IMR-90 (cell line): ENCODE data around the gene GABRB1. TPM values are rescaled to one million over a fixed set of nuclear protein-coding genes. Genes with fewer than 3 reads are reported as not detected.

Experiments
- ATAC-seq: fragments of 200-7000 bp; cut with Tn5 transposase; 2 replicates; pipeline ENCODE4 v1.9.1; 2020; ENCODE audit warnings: low read depth, mild to moderate bottlenecking, moderate library complexity
- BruUV-seq: library from RNA; stranded (reverse); fragments of 400-500 nt; replicated peaks from 2 replicates; lab custom pipeline; 2021; lab: Mats Ljungman, UMichigan
- CTCF ChIA-PET: fragments of 300-600 bp; formaldehyde crosslinking; extraction: SDS; loops from one replicate; lab custom pipeline; 2021; ENCODE audit warnings: antibody characterized with exemption; lab: Yijun Ruan, JAX
- POLR2A ChIA-PET: fragments of 300-600 bp; sonication (Branson Sonifier 250); formaldehyde crosslinking; loops from one replicate; lab custom pipeline; 2022; ENCODE audit warnings: antibody characterized with exemption; ENCODE audit not compliant: unreplicated experiment; lab: Charles Lee
- DNase-seq: peaks from one replicate; pipeline ENCODE4 v3.0.0; 2013
- H2AFZ ChIP-seq: replicated peaks from 2 replicates; pipeline ENCODE3; 2013; ENCODE audit warnings: low read length, mild to moderate bottlenecking; ENCODE audit not compliant: poor library complexity
- H2AK5ac ChIP-seq: 2 replicates; pipeline ENCODE4 v1.6.1; 2013; ENCODE audit warnings: low read depth, low read length, inconsistent platforms
- H2AK9ac ChIP-seq: replicated peaks from 2 replicates; pipeline ENCODE3; 2013; ENCODE audit warnings: mild to moderate bottlenecking, low read depth, low read length, moderate library complexity; ENCODE audit not compliant: poor library complexity
- H2BK120ac ChIP-seq: 2 replicates; pipeline ENCODE4 v1.6.1; 2013; ENCODE audit warnings: low read depth, low read length, inconsistent platforms
- H2BK15ac ChIP-seq: 3 replicates; pipeline ENCODE4 v1.6.1; 2013; ENCODE audit warnings: low read depth, low read length, inconsistent platforms
- H2BK20ac ChIP-seq: 2 replicates; pipeline ENCODE4 v1.6.1; 2013; ENCODE audit warnings: low read depth, mild to moderate bottlenecking, inconsistent platforms, low read length, moderate library complexity
- H2BK5ac ChIP-seq: 2 replicates; pipeline ENCODE4 v1.6.1; 2013; ENCODE audit warnings: mild to moderate bottlenecking, low read depth, low read length, inconsistent platforms; ENCODE audit not compliant: poor library complexity, severe bottlenecking
- H3K14ac ChIP-seq: replicated peaks from 2 replicates; pipeline ENCODE4 v1.6.1; 2013; ENCODE audit warnings: low read depth, low read length, inconsistent platforms
- H3K18ac ChIP-seq: 2 replicates; pipeline ENCODE4 v1.6.1; 2013; ENCODE audit warnings: low read depth, low read length, control low read depth
- H3K23ac ChIP-seq: 2 replicates; pipeline ENCODE4 v1.6.1; 2013; ENCODE audit warnings: low read depth, low read length, inconsistent platforms
- H3K27ac ChIP-seq: 2 replicates; pipeline ENCODE4 v1.5.1; 2013; ENCODE audit warnings: mild to moderate bottlenecking, control low read depth, low read length; ENCODE audit not compliant: insufficient read depth
- H3K27me3 ChIP-seq: 2 replicates; pipeline ENCODE4 v1.6.1; 2013; ENCODE audit warnings: low read length; ENCODE audit not compliant: control insufficient read depth, insufficient read depth
- H3K36me3 ChIP-seq: 2 replicates; pipeline ENCODE4 v1.6.1; 2013; ENCODE audit warnings: low read length, mixed read lengths; ENCODE audit not compliant: control insufficient read depth, insufficient read depth
- H3K4ac ChIP-seq: 2 replicates; pipeline ENCODE4 v1.6.1; 2013; ENCODE audit warnings: low read depth, low read length, inconsistent platforms
- H3K4me1 ChIP-seq: 2 replicates; pipeline ENCODE4 v1.6.1; 2013; ENCODE audit warnings: low read length, mixed read lengths; ENCODE audit not compliant: control insufficient read depth, insufficient read depth
- H3K4me2 ChIP-seq: 2 replicates; pipeline ENCODE4 v1.6.1; 2013; ENCODE audit warnings: low read depth, mild to moderate bottlenecking, control low read depth, low read length, moderate library complexity
- H3K4me3 ChIP-seq: 2 replicates; pipeline ENCODE4 v1.5.1; 2013; ENCODE audit warnings: low read depth, mild to moderate bottlenecking, control low read depth, low read length, moderate library complexity; ENCODE audit not compliant: insufficient read depth
- H3K56ac ChIP-seq: 2 replicates; pipeline ENCODE4 v1.6.1; 2013; ENCODE audit warnings: low read length, inconsistent platforms; ENCODE audit not compliant: insufficient read depth; ENCODE audit errors: extremely low read depth
- H3K79me1 ChIP-seq, 2 experiments: 2 replicates each; pipeline ENCODE4 v1.6.1; 2013; ENCODE audit warnings: low read length in 2 of 2, inconsistent platforms in 1 of 2, low read depth in 1 of 2
- H3K9ac ChIP-seq: 2 replicates; pipeline ENCODE4 v1.6.1; 2013; ENCODE audit warnings: low read depth, low read length, control low read depth
- H3K9me1 ChIP-seq: 2 replicates; pipeline ENCODE4 v1.6.1; 2013; ENCODE audit warnings: low read length, inconsistent platforms; ENCODE audit not compliant: insufficient read depth
- H3K9me3 ChIP-seq: 2 replicates; pipeline ENCODE4 v1.6.1; 2013; ENCODE audit warnings: low read length; ENCODE audit not compliant: control insufficient read depth, insufficient read depth
- H4K20me1 ChIP-seq: 2 replicates; pipeline ENCODE4 v1.6.1; 2013; ENCODE audit warnings: low read length, inconsistent platforms; ENCODE audit not compliant: insufficient read depth
- H4K5ac ChIP-seq: 2 replicates; pipeline ENCODE4 v1.6.1; 2013; ENCODE audit warnings: mild to moderate bottlenecking, low read depth, low read length, control low read depth
- H4K8ac ChIP-seq, 2 experiments: 2 replicates each; pipeline ENCODE4 v1.6.1; 2013; ENCODE audit warnings: low read depth in 2 of 2, low read length in 2 of 2, control low read depth in 1 of 2, inconsistent platforms in 1 of 2
- H4K91ac ChIP-seq: 2 replicates; pipeline ENCODE4 v1.6.1; 2013; ENCODE audit warnings: low read depth, low read length, inconsistent platforms; ENCODE audit not compliant: insufficient read depth
- BHLHE40 ChIP-seq: fragments of 150-350 bp; IDR thresholded peaks from 2 replicates; pipeline ENCODE4 v1.6.1; 2016; ENCODE audit warnings: mild to moderate bottlenecking, low read depth, low read length
- CEBPB ChIP-seq: IDR thresholded peaks from 2 replicates; pipeline ENCODE4 v1.6.1; 2012; ENCODE audit warnings: low read depth, low read length, improper control_type of control experiment
- CHD1 ChIP-seq: IDR thresholded peaks from 2 replicates; pipeline ENCODE4 v1.6.1; 2012; ENCODE audit warnings: low read depth, low read length, improper control_type of control experiment
- ELK1 ChIP-seq: fragments of 150-350 bp; IDR thresholded peaks from 2 replicates; pipeline ENCODE4 v1.6.1; 2016; ENCODE audit warnings: low read depth, mild to moderate bottlenecking, low read length, moderate library complexity, borderline replicate concordance
- MAZ ChIP-seq: IDR thresholded peaks from 2 replicates; pipeline ENCODE4 v1.6.1; 2012; ENCODE audit warnings: low read depth, mild to moderate bottlenecking, low read length, improper control_type of control experiment, moderate library complexity, borderline replicate concordance
- MXI1 ChIP-seq: IDR thresholded peaks from 2 replicates; pipeline ENCODE4 v1.6.1; 2012; ENCODE audit warnings: low read depth, mild to moderate bottlenecking, low read length, moderate library complexity, borderline replicate concordance
- SMC3 ChIP-seq: fragments of 150-350 bp; IDR thresholded peaks from 2 replicates; pipeline ENCODE4 v1.6.1; 2016; ENCODE audit warnings: low read depth, mild to moderate bottlenecking, antibody characterized with exemption, low read length, moderate library complexity
- WGBS, 2 experiments: methylation state at CpG; one replicate each; pipeline versions ENCODE4 v1.1.5 to v1.1.7; 2013; ENCODE audit warnings: missing lambda C conversion rate in 2 of 2; ENCODE audit not compliant: insufficient read length in 1 of 2; ENCODE audit errors: extremely low coverage in 2 of 2; 5-methylcytosine and 5-hydroxymethylcytosine counted together
- dilution Hi-C: fragments of 300-500 bp; cut with HindIII; formaldehyde crosslinking; loops from one replicate; pipeline ENCODE4 v1.14.3; 2018; ENCODE audit warnings: low sequenced_read_pairs; ENCODE audit not compliant: unreplicated experiment
- in situ Hi-C: fragments of 300-500 bp; cut with MboI; formaldehyde crosslinking; loops from 3 replicates; pipeline ENCODE4 v1.14.3; 2019; ENCODE audit warnings: low sequenced_read_pairs, inconsistent platforms, mixed read lengths
- intact Hi-C: fragments of 100-400 bp; cut with micrococcal nuclease; formaldehyde crosslinking; loops from 2 replicates; pipeline ENCODE4 v1.10.0; 2022
- polyA plus RNA-seq, 3 experiments: library from polyadenylated mRNA; depleted of rRNA; stranded (reverse); fragments of >200 nt; gene quantifications; 2 replicates each; pipeline ENCODE4 v1.2.3, GENCODE V29; 2012; ENCODE audit warnings: low replicate concordance in 1 of 3
- total RNA-seq: library from RNA; depleted of rRNA; stranded (reverse); fragments of >200 nt; gene quantifications from 2 replicates; pipeline ENCODE4 v1.2.3, GENCODE V29; 2012
- TF ChIP-seq, protein P1 (sequence below): fragments of 150-350 bp; IDR thresholded peaks from 2 replicates; pipeline ENCODE4 v1.6.1; 2017; ENCODE audit warnings: mild to moderate bottlenecking, antibody characterized with exemption, low read length, low read depth

The GABRB1 gene
- total and polyA plus RNA-seq, 2 of the 4 experiments (the other 2 are of a cell fraction): 4.7 to 16.1 TPM

- TF ChIP-seq MAZ (no peak), CHD1 (no peak), BHLHE40 (no peak)
Observed at GRCh38 chr4:46993075-46994006, 38.0 kb upstream of the GABRB1 start, which contains the start of gene GABRA4 (continued).

- H2AFZ ChIP-seq: peak overlapping the region; percentile 93
- no peak overlapping the region for H2AK5ac ChIP-seq
- ChIA-PET POLR2A (no interaction called here), CTCF (no interaction called here)
- peak overlapping the region; percentile 31; the same call in 1 of the 3 replicates for H2BK15ac ChIP-seq
- peak overlapping the region; percentile 42 for H2AK9ac ChIP-seq
- no peak for TF ChIP-seq SMC3
- 0 out of 2 replicates have a peak, but pooled peaks have one; percentile 13 for TF ChIP-seq CEBPB
- no peak for TF ChIP-seq CHD1
- no peak for TF ChIP-seq ELK1
- no peak for TF ChIP-seq MXI1
- no peak for TF ChIP-seq MAZ
- TF ChIP-seq, protein P1, sequence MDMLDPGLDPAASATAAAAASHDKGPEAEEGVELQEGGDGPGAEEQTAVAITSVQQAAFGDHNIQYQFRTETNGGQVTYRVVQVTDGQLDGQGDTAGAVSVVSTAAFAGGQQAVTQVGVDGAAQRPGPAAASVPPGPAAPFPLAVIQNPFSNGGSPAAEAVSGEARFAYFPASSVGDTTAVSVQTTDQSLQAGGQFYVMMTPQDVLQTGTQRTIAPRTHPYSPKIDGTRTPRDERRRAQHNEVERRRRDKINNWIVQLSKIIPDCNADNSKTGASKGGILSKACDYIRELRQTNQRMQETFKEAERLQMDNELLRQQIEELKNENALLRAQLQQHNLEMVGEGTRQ: no peak
- peak overlapping the region; percentile 57 for H3K14ac ChIP-seq
- H4K91ac ChIP-seq: no peak overlapping the region
- DNase-seq: peak; percentile 8
- H3K27ac ChIP-seq: no peak overlapping the region
- peak overlapping the region; percentile 45 for H3K4me3 ChIP-seq
- no peak overlapping the region for H2BK20ac ChIP-seq
- H3K23ac ChIP-seq: peak overlapping the region; percentile 71; the same call in 1 of the 2 replicates
- no peaks in the 10 kb centered on the region for H3K79me1 ChIP-seq
- H3K18ac ChIP-seq: no peak overlapping the region
- H3K4me2 ChIP-seq: peak overlapping the region; percentile 90
- H3K27me3 ChIP-seq: peaks cover 39% of the 10 kb centered on the region
- H4K8ac ChIP-seq: no peak overlapping the region
- 0 out of 2 replicates have a peak, but pooled peaks cover 3% of the 10 kb centered on the region for H3K9me1 ChIP-seq
- intact Hi-C loops (no loop called here), dilution Hi-C loops (no loop called here), in situ Hi-C loops (no loop called here)
- H3K56ac ChIP-seq: peak overlapping the region; percentile 35; the same call in 1 of the 2 replicates
- no peaks in the 10 kb centered on the region; the same call in 1 of the 2 replicates for H3K36me3 ChIP-seq
- no peak overlapping the region for H2BK120ac ChIP-seq
- H4K5ac ChIP-seq: no peak overlapping the region
- ATAC-seq: 0 out of 2 replicates have a peak, but pooled peaks have one; percentile 11
- no TSS peak for BruUV-seq
- no CpG with 5 or more reads among the region's 14 CpGs for WGBS, 2 experiments
- H2BK5ac ChIP-seq: peak overlapping the region; percentile 14
- H3K4me1 ChIP-seq: no peaks in the 10 kb centered on the region
- peaks cover 4% of the 10 kb centered on the region; the same call in 1 of the 2 replicates for H3K9me3 ChIP-seq
- no peak overlapping the region for H3K9ac ChIP-seq
- H4K20me1 ChIP-seq: no peaks in the 10 kb centered on the region
- no peak overlapping the region for H3K4ac ChIP-seq
Observed at GRCh38 chr4:46994007-46994405, 37.4 kb upstream of the GABRB1 start.
